Stimulated activated CD4-positive, alpha-beta T cell treated with anti-CD3 and anti-CD28 coated beads, Interleukin-4, amount 100 ng/mL, for 24 hours (primary cell): ENCODE data around the gene CTAGE9.
"Not testable (repeated sequence)": the region's sequence is repeated elsewhere in the genome, so short reads cannot be mapped to it uniquely, and the experiment has no call there.

Source experiments
- DNase-seq: peaks from one replicate; pipeline ENCODE4 v3.0.0-alpha.2; 2020

CTAGE9 gene

GRCh38 chr6:131710917-131711316 lies at the start of gene CTAGE9:
Gene CTAGE9 (minus strand): TSS chr6:131711017. CDS start chr6:131711017, 0 bp downstream.
- DNase-seq: not testable (repeated sequence)

DNA sequence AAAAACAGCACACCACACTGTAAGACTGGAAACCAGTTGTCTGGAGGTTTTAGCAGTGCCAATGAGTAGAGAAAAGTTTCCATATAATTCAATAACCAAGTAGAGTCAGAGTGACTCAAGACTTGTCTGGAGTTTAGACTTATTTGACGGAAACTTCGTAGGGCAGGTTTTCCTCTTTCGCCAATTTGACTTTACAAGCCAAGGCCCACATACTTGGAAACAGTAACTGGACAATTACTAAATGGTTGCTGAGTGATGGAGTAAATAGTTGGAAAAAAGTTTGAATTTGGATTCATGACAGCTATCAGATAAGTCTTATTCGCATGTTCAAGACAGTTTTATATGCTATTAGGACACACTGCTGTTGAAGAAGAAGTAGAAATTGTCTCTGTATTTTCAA lies 48.1 kb upstream of the CTAGE9 start:
- no peak for DNase-seq

DNA sequence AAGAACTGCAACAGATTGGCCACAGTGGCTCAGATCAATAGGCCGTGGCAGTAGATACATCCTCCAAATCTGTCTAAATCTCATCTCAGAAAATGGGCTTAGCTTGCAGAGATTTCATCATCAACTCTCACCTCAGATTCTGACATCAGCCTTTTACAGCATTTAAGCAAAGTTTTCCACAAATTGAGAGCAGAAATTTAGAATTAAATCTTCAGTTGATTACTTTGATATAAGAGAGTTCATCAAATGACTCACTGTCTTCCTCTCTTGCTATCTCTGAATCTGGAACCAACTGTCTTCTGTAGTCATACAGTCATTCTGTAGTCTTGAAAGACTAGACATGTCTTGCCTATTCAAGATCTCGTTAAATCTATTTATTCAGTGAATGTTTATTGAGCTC lies 45.2 kb upstream of the CTAGE9 start:
- no peak for DNase-seq

GRCh38 chr6:131755597-131755996 lies 44.8 kb upstream of the CTAGE9 start:
- DNase-seq: no peak

GRCh38 chr6:131754715-131755567 lies 44.1 kb upstream of the CTAGE9 start:
- no peak for DNase-seq

DNA sequence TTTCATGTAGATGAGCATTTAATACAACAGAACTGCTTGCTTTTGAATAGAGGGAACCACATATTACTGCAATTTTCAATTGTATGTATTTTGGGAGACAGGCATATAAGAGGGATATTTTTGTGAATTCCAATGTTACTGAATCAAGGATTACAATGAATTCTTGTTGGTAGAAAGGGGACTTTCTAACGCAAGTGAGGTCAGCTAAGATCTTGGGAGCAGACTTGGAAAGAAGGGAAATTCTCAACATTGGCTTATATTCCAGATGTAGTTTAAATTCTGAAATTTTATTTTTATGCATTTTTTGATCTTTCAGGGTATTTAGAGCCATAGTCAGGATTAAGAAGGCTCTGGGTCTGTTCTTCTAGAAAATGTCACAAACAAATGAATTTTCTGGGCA lies 43.3 kb upstream of the CTAGE9 start:
- no peak for DNase-seq

- DNase-seq: not testable (repeated sequence)
Observed at GRCh38 chr6:131751012-131751715, 40.3 kb upstream of the CTAGE9 start.

DNA sequence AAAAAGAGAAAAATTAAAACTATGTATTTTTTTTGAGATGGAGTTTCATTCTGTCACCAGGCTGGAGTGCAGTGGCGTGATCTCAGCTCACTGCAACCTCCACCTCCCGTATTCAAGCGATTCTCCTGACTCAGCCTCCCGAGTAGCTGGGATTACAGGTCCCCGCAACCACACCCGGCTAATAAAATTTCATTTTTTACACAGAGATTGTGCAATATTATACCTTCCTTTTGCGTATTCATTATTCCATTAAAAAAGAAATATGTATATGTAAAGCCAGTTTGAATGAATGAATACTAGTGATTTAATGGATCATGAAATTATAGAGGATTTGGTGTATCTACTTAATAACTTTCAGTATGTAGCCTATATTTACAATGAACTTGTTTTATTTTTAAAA lies 38.2 kb upstream of the CTAGE9 start:
- no peak for DNase-seq

- DNase-seq: no peak
Observed at GRCh38 chr6:131747821-131748353, 37.1 kb upstream of the CTAGE9 start.

GRCh38 chr6:131745476-131745875 lies 34.7 kb upstream of the CTAGE9 start:
- no peak for DNase-seq

DNA sequence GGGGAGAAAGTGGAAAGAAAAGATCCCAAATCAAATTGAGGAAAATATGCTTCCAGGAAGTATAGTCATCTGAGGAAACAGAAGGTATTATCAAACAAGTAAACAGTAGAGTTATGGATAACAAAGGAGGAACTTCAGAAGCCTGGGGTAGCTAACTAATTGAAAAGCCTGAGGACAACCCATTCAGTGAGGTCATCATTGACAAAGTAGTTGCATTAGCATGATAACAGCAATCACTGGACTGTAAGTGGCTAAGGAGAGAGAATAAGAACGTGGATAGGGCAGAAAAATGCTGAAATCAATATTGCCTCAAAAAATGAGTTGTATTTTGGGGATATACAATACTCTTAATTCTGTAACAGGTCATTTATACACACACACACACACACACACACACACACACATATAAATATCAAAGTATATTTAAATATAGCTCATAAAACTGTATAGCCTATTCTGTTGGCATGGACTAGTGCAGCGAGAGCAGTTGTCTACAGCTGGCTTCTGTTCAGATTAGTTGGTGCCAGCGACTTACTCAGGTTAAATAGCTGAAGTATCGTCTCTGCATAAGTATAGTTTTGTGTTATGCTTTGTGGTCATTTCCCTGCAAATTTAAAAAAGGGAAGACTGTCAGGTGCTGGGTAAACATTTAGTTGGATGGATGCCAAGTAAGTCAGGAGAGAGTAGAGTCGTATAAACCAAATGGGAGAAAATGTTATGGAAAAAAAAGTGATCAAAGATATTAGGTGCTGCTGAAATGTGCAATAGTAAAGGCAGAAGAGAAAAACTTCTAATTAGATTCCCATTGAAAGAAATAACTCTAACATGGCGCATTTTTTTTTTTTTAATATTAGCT lies 33.8 kb upstream of the CTAGE9 start:
- no peak for DNase-seq

DNA sequence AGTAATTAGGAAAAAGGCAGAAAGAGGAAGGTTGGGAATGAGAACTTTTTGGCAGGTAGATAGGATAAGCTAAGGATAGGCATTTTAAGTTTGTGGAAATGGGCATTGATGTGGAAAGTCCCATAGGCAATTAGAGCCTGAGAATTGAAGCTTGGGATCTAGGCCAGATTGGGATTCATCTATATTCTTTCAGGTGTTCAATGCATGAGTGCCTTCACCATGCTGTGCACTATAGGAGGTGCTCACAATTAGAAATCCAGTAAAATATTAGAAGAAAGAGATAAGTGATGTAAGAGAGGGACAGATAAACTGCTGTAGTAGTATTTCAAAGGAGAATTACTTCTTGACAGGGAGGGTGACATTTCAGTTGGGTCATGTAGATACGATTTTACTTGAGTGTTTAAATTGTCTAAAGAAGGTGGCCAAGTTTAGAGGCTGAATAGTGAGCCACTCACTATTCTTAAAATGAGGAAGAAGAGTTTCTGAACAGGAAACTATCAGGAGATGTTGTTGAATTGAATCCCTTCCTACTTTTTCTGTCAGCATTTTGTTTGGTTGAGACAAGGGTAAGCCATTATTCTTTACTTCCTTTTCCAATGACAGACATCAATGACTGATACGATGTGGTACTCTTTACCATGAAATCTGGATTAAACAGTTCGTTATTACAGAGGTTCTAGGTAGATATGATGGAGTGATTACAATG lies 31.0 kb upstream of the CTAGE9 start:
- DNase-seq: no peak

DNA sequence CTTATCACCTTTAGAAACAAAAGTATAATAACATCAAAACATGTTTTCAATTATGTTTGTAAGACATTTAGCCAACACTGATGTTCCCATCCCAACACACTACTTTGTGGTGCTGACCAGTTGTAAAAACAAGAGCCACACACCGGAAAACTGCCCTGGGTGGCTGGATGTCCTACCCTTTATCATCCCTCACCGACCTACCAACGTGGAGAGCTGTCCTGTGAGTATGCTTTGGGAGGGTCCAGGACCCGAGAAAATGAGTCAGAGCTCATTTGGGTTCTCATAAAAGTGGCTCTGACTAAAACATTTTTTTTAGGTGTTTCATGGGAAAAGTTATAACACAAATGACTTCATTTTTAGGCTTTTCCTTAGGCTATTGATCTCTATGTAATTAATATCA lies 29.3 kb upstream of the CTAGE9 start:
- no peak for DNase-seq

DNA sequence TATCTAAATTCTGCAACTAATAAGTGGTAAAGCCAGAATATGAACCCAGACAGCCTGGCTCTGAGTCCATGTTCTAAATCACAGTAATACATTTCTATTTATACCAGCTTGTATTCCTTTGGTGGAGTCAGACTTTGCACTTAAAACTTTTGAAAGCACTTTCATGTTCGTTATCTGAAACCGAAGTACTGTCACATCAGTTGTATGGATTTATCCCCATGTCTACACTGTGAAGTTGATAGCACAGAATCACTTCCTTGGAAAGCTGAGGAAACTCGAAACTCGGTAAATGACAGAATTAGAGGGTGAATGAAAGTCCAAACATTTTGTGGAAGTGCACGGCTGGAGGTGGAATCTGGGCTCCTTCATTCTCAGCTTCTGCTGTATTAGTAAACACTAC lies 28.3 kb upstream of the CTAGE9 start:
- DNase-seq: no peak

DNA sequence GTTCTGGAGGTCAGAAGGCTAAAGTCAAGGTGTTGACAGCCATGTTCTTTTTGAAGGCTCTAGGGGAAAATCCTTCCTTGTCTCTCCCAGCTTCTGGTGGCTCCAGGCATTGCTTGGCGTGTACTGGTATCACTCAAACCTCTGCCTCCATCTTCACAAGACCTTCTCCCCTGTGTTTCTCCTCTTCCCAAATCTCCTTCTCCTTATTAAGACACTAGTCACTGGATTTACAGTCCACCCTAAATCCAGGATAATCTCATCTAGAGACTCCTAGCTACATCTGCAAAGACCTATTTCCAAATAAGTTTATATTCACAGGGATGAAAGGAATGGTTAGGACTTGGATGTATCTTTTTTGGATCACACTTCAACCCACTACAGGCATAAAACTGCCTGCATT lies 26.0 kb upstream of the CTAGE9 start:
- DNase-seq: no peak

DNA sequence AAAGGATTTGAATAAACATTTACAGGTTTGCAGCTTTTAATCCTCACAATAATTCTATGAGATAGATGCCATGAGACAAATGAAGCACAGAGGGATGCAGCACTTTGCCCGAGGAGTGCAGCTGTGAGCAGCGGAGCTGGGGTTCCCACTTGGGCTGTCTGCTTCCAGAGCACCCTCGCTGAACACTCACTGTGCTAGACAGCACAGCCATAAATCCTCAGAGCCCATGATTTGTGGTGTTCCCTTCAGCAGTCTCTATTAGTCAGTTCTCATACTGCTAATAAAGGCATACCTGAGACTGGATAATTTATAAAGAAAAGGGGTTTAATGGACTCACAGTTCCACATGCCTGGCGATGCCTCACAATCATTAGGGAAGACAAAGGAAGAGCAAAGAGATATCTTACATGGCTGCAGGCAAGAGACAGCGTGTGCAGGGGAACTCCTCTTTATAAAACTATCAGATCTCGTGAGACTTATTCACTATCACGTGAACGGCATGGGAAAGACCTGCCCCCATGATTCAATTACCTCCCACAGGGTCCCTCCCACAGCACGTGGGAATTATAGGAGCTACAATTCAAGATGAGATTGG lies 25.3 kb upstream of the CTAGE9 start:
- DNase-seq: no peak

DNA sequence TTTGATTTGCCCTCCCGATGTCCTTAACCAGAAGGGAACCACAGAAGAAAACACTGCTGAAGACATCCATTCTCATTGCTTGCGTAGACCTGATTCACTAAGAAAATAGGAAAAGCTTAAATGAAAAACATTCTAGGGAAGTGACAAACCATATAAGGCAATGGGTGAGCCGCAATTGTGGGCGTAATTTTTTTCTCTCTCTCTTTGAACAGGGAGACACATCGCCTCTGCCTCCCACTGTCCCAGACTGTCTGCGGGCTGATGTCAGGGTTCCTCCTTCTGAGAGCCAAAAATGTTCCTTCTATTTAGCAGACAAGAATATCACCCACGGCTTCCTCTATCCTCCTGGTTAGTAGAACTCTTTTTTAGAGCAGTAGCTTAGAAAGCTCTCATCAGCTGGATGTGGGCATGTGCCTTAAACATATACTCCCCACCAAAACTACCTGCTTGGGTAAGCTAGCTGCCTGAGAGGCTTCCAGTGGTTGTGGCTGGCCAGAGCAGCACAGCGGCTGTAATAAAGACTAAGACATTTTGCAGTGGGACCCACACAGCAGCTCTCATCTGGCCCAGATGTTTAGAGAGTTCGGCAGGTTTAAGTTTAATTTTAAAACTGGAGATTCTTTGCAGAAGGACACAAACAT lies 22.7 kb upstream of the CTAGE9 start:
- DNase-seq: no peak

- DNase-seq: no peak
Observed at GRCh38 chr6:131731224-131731623, 20.4 kb upstream of the CTAGE9 start.

DNA sequence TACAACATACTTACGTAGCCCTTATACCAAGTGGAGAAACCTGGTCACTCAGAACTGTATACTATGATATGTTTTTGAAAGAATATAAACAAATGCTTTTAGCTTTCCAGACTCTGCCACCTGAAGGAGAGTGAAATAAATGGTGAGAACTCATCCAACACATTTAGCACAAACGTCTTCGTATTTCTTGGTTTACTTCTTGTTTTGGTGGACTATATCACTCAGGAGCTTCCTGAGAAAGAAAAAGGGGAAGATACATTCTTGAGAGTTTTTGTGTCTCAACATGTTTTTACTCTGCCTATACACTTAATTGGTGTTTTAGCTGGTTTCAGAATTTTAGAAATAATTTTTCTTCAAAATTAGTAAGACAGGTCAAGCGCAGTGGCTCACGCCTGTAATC lies 19.4 kb upstream of the CTAGE9 start:
- no peak for DNase-seq

DNA sequence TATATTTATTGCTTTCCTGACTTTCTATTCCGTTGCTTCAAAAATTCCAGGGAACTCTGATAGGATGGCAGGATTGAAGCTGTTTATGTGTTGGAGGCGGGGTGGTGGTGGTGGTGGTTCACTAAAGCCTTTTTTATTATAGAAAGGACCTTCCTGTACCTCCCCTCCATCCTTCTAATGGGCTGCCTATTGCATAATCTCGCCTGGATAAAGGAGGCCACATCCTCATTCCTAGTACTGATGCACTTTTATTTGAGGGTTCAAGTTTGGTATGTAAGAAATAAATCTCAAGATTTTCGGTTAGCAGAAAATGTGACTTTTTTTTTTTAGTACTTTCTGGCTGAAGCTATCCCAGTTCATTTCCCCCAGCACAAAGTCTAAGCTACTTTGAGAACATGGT lies 18.7 kb upstream of the CTAGE9 start:
- DNase-seq: no peak

DNA sequence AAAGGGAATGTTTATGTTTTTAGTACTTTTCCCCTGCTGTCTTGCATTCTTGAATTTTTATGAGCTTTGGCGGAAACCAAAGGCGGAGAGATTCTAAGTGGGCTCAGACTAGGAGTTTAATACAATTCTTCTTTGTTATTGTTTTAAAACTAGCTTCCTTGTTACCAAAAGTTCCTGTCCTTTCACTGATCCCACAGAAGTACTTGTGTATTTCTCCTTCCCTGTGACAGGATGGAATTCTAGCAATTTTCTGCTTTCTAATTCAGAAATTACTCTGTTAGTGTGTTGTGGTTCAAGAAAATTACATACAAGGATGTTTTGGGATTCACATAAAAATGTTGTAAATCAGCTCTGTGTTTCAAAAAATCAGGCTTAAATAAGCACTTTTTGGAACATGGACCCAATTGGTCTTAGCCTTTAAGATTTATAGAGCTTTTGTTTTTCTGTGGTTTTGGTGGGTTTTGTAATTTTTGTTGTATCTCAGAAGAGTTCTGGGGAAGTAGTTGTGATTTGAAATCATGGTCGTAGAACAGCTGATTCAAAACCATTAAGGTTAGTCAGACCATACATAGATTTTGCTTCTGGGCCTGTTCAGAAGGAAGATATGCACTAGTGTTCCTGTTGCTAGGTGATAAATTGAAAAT lies 17.6 kb upstream of the CTAGE9 start:
- no peak for DNase-seq
